ENCODE data around the gene CNTNAP2.
"Not testable (repeated sequence)": the region's sequence is repeated elsewhere in the genome, so short reads cannot be mapped to it uniquely, and the experiment has no call there.

Gene CNTNAP2

DNA sequence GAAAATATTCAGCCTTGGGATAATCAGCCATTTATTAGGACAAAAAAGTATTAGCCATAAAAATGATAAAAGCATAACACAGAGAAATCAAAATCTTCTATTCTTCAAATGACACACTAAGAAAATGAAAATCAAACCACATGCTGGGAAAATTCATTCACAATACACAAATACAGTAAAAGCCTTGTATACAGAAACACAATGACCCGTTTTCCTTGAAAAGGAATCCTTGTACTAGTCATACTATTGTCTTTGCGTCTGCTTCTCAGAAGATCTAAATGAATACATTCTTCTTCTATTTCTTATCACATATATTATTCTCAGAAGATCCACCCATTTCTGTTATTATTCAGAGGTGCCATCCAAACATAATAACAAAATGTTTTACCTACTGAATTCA is 749.1 kb downstream of the CNTNAP2 start:
- in situ Hi-C loops (cut with HindIII; ENCODE audit: low sequenced_read_pairs) = no loop called here

DNA sequence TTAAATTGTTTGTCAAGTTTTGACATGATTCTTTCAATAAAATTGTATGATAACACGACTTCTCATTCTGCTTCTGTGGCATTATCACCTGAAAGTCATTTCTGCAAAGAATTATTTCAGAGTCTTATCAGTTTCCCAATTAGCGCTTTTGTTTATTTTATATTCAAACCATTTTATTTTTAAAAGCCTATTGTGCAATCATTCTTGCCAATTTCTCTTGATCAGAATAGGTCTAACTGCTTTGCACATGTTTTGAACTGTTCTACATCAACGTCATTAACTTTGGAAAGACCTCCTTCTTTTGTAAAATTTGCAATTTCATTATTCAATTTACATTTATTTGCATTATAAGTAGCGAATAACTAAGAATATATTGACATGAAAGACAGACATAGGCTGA is 758.1 kb downstream of the CNTNAP2 start:
- in situ Hi-C loops (cut with HindIII; ENCODE audit: low sequenced_read_pairs) = no loop called here

DNA sequence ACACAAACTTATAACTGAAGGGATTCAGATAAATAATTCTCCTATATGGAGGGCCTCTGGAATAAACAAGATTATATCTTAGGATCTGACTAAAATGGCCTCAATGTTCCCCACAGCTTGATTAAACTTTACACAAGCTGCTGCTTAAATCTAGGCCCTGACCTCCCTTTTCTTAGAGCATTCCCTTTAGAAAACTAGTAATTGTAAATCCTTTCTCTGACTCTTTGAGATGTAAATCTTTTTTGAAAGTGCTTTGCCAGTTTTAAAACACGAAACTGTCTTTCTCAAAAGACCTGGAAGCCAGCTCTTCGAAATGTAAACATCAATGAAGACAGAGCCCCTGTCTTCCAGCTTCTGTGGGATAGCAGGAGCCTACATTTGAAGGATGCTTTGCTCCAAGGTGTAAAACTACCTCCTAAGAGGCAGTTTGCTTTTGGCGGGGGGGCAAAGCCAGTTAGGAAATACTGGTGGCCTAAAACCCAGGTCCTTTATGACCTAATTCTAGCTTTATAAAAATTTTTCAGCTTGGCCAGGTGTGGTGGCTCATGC is 758.7 kb downstream of the CNTNAP2 start:
- in situ Hi-C loops (cut with HindIII; ENCODE audit: low sequenced_read_pairs) = no loop called here

DNA sequence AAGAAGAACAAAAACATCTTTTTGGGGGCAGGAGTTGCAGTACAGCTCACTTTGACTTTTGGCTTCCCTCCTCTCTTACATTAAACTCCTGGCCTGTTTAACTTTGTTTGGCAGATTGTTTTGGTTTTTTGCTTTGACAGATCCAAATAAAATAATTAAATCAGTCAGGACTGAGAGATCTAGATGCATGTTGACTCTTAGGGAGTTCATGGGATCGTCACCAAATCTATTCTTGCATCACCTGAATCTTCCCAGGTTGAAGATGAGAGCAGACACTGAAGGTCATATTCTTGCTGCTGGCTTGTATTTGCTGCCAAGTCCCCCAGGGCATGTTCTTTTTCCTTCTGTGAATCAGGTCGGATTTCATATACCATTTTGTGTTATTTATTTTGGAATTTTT is 759.4 kb downstream of the CNTNAP2 start:
- in situ Hi-C loops (cut with HindIII; ENCODE audit: low sequenced_read_pairs) = no loop called here

DNA sequence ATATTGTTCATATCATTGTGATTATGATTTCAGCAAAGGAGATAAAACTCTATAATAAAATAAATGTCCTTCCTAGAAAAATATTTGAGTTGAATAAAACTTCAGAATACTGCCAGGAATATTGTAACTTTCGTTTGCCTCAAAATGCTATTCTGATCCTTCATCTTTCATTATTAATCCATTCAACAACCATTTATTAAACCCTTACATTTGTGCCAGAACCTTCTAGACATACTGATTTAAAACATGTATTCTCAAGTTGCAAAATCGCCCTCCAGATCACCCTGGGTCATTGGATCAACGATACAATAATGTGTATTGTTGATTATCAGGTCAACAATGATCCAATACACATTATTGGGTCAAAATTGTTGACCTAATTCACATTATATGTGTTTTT is 759.8 kb downstream of the CNTNAP2 start:
- in situ Hi-C loops (cut with HindIII; ENCODE audit: low sequenced_read_pairs) = no loop called here

DNA sequence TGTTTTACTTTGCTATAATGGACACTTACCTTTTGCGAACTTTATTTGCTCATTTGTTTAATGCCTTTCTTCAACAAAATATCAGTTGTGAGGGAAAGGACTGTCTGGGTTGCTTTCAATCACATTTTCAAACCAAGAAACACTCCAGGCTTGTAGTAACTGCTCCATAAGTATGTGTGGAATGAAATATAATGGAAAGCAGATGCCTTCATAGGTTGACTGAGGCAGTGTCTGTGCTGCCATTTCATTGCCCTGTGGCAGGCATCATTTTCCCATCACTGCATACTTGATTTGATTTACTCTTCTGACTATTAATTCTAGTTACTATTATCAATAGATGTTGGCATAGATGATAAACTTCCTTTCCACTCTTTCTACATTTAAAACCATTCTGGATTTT is 762.3 kb downstream of the CNTNAP2 start:
- in situ Hi-C loops (cut with HindIII; ENCODE audit: low sequenced_read_pairs) = no loop called here

DNA sequence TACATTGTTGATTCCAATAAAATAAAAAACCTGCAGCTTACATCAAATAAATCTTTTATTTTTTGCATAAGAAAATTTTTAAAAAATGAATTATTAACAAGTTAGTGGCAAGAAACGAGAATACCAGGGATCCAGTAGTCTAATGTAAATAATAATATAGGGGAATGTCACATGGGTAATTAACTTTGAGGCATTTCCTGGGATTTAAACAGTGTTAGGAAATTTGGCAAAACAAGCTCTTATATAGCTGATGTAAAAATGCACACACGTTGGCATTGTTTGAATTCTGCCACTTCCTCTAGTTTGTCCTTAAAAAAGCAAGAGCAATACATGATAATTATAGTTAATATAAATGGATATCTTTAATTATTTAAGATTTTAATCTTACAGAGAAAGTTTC is 768.6 kb downstream of the CNTNAP2 start:
- in situ Hi-C loops (cut with HindIII; ENCODE audit: low sequenced_read_pairs) = no loop called here

DNA sequence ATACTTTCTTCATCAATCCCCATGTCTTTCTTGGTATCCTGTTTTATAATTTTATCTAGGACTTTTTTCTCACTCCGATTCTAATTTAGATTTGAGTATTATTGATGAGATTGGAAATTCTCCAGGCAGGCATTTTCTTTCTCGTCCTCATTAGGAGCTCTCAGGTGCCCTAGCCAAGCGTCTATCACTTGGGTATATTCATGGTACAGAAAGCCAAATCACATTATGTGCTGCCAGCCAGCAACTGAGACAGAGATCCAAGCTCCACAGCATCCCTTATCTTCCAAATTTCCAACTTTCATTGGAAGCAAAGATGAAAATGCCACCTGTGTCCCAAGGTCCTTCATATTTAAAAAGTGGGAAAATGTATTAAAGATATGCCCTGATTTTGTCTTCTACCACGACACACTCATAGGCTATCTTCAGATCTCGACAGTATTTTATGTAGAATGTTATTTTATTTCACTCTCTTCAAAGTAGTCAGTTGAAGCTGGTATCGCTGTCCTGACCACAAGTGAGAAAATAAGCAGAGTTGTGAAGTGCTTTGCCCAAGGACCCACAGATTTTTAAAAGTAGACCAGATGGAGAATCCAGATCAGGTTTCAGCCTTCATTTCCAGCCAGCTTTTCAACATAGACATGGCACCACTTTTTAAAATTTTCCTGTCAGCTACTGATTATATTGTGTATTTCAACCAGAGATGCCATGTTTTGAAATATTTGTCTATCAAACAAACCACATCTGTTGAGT is 773.4 kb downstream of the CNTNAP2 start:
- in situ Hi-C loops (cut with HindIII; ENCODE audit: low sequenced_read_pairs) = no loop called here

DNA sequence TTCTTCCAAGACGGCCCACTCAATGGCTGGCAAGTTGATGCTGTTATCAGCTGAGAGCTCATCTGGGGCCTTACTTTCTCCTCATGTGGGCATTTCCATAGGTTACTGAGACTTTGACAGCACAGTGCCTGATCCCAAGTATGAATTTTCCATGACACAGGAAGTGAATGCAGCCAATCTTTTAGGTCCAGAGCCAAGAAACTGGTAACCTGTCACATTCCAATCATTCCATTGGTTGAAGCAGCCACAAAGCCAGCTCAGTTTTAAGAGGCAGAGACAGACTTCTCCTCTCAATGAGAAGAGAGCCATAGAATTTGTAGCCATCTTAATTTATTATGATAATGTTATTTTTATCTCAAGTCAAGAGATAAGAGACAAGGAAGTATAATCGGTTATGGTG is 775.5 kb downstream of the CNTNAP2 start:
- in situ Hi-C loops (cut with HindIII; ENCODE audit: low sequenced_read_pairs) = no loop called here

DNA sequence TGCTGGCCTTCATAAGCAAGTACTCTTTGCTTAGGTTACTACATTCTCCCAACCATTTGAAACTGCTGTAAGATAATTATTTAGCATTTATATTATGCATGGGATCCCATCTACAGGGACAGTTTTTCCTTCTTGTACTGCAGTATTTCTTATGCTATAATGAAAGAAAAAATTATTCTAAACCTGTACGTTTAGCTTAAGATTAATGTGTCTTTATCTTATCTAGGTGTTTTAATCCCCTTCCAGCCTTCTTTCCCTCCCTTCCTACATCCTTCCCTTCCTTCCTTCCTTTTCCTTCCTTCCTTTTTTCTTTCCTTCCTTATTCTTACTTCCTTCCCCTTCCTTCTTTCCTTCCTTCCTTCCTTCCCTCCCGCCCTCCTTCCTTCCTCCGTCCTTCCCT is 778.3 kb downstream of the CNTNAP2 start:
- in situ Hi-C loops (cut with HindIII; ENCODE audit: low sequenced_read_pairs) = no loop called here

DNA sequence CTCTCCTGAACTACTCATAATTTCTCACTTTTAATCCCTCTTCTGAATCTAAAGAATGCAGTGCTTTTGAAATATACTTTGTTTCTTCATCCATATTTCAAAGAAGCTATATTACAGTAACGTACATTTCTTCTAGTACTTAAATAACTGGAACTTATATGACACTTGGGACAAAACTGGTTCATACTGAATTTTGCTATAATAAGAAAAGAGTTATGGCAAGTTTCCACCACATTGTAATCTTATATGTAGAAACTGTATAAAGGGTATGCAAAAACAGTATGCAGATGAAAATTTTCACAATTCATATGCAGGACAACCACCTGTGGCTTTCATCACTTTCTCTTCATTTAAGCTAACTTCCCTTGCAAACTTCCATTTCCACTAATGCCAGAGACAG is 785.7 kb downstream of the CNTNAP2 start:
- in situ Hi-C loops (cut with HindIII; ENCODE audit: low sequenced_read_pairs) = no loop called here

DNA sequence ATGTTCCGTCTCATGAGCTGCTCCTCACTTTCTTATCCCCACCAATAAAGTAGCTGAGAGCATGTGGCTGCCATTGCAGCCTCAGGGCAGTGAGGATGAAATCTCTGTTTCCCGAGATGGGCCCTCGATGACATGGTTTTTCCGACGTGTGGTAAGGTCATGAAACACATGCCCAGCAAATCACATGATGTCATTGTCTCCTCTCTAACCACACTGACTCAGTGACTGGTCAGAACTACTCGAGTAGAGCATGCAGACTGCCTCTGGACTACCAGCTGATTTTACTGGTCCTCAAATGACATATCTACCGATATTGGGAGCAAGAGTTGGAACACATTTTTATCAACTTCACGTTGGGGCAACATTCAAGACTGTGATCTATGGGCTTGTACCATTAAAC is 786.1 kb downstream of the CNTNAP2 start:
- in situ Hi-C loops (cut with HindIII; ENCODE audit: low sequenced_read_pairs) = no loop called here

DNA sequence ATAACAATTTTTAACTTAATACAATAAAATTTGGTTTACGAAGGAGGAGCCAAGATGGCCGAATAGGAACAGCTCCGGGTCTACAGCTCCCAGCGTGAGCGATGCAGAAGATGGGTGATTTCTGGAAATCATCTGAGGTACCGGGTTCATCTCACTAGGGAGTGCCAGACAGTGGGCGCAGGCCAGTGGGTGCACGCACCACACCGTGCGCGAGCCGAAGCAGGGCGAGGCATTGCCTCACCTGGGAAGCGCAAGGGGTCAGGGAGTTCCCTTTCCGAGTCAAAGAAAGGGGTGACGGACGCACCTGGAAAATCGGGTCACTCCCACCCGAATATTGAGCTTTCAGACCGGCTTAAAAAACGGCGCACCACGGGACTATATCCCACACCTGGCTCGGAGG is 789.1 kb downstream of the CNTNAP2 start:
- in situ Hi-C loops (cut with HindIII; ENCODE audit: low sequenced_read_pairs) = not testable (repeated sequence)

DNA sequence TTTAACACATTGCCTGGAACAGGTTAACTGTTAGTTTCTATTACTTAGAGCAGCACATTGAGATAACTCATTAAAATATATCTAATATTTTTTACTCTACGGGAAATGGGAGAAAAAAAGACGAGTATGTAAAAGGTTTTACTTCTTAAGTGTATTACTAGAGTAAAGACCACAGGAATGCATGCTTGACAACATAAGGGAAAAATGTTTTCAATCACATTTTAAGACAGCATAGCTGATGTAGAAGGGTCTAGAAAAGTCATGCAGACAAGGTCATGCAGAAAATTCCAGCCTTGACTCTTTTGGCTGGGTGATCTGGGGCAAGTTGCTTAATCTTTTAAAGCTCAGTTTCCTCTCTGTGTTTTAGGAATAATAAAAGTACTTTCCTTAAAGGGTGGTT is 806.2 kb downstream of the CNTNAP2 start:
- in situ Hi-C loops (cut with HindIII; ENCODE audit: low sequenced_read_pairs) = no loop called here

DNA sequence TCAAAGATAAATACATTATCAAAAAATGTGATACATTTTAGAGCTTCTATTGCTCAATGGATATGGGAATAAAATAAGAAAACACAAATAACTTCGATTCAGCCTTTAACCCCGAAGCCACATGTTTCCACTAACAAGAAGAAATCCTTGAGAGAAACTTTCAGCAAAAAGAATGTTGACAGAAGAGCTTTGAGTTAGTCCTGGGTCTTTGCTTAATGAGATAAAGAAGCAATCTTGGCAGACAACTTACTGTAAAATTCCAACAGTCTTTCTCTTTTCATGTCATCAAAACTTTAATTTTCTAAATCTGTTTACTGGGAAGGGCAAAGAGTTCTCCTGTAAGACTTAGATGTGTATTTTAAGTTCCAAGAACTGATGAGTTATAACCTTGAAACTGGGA is 810.2 kb downstream of the CNTNAP2 start:
- in situ Hi-C loops (cut with HindIII; ENCODE audit: low sequenced_read_pairs) = no loop called here

DNA sequence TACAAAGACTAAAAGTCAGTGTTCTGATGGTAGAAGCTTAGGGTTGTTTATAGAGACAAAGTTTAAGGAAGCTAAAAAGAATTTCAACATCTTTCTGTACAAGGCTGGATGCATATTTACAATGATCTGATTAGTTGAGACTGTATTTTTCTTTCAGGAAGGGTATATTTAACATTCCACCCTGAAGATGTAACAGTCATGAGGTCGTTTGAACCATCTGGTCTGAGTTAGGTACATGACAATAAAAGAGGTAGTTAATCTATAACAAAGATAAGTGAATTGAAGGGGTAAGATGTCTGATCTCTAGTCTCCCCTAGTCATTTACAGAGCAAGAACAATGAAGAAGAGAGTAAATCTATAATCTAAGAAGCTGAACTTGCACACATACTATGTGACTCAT is 821.2 kb downstream of the CNTNAP2 start:
- in situ Hi-C loops (cut with HindIII; ENCODE audit: low sequenced_read_pairs) = no loop called here

DNA sequence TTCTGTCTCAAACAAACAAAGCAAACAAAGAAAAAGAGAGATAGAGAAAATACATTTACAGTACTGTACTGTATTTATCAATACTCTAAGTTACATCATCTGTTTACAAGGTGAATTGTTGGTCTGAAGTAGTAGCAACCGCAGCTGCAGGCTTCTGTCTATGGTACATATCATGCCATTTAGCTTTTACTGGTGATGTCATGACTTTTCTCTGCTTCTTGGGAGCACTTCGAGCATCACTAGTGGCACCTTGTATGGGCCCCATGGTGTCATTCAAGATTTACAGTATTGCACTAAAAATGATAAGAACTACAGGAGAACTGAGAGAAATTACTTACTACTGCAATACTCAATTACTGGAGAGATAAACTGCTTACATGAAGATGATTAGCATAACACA is 826.9 kb downstream of the CNTNAP2 start:
- in situ Hi-C loops (cut with HindIII; ENCODE audit: low sequenced_read_pairs) = no loop called here

DNA sequence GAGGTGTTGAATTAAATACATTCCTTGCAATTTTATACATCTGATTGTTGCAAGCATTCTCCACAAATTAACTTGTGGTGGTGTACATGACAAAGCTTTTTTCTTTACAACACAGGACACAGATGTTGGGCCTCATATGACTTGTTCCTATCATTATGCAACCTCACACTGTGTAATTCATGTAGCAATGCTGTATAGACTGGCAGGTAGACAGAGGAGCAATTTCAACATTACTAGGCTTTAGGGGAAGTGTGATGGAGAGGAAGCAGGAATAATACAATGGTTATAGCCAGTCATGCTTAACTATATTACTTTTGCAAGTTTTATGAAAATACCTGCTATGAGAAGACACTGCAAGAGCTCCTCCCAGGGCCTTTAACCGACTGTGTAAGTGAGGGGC is 832.1 kb downstream of the CNTNAP2 start:
- in situ Hi-C loops (cut with HindIII; ENCODE audit: low sequenced_read_pairs) = no loop called here

DNA sequence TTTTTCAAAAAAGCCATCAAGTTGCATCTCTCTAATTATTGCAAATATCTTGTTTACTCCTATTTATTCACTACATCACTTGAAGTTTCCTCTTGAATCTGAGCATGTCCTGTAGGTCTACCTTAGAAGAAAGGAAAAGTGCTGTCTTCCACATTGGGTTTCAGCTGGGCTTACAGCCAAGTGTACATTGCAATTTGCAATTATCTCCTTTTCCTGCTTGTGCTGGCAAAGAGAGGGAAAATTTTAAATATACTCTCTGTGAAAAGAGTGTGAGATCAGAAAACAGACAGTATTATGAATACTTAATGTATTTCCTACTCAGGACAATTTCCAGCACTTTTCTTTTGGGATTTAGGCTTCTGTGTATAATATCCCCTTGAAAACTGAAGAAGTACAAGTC is 839.7 kb downstream of the CNTNAP2 start:
- in situ Hi-C loops (cut with HindIII; ENCODE audit: low sequenced_read_pairs) = no loop called here

DNA sequence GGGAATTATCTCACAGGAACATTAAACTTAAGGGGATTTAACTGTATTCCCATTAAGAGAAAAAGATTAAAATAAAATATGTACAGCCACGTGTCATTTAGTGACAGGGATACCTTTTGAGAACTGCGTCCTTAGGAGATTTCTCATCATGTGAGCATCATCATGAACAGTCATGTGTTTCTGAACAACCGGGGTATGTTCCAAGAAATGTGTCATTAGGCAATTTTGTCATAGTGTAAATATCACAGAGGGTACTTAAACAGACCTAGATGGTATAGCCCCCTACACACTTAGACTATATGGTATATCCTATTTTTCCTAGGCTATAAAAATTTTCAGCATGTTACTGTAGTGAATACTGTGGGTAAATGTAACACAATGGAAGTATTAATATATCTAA is 840.3 kb downstream of the CNTNAP2 start:
- in situ Hi-C loops (cut with HindIII; ENCODE audit: low sequenced_read_pairs) = no loop called here

DNA sequence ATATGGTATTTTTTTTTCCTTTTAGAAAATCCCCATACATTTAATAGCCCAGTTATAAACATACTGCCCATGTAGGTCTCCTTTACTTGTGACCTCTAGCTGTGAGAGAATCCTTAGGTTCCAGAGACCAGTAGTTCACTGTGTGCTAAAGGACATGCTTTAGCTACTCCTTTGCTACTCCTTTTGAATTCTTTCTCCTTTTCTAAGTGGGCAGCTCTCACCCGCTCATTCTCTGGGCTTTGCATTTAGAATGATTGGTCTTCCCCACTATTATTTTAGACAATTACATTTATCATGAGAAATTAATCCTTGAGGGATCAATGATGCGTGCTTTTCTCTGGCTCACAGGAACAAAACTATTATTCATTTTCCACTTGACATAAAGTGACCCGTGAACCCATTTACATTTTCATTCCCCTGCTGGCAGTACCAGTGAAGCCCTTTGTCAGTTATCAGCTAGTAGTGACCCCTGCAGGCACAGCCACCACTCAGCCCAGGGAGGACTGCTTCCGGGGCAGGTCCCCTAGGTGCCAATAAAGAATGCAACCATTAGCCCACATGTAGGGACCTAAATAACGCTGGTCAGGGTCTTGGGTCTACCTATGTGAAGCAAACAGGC is 844.3 kb downstream of the CNTNAP2 start:
- in situ Hi-C loops (cut with HindIII; ENCODE audit: low sequenced_read_pairs) = no loop called here

DNA sequence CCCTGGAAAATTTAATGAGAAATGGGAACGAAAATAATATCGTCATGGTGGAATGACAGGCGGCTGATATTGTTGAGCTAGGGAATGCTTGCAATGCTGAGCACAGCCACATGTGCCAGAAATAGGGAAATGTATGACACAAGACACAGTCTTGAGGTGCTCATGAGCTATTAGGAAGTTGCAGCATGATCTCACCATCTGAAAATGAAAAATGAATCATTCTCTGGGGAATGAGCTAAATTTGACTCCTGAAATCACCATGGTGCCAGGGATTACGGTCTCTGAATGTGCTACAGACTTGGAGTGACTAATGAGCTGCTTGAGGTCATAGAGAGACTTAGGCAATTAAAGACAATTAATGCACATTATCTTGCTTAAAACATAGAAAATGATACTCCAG is 845.0 kb downstream of the CNTNAP2 start:
- in situ Hi-C loops (cut with HindIII; ENCODE audit: low sequenced_read_pairs) = no loop called here

DNA sequence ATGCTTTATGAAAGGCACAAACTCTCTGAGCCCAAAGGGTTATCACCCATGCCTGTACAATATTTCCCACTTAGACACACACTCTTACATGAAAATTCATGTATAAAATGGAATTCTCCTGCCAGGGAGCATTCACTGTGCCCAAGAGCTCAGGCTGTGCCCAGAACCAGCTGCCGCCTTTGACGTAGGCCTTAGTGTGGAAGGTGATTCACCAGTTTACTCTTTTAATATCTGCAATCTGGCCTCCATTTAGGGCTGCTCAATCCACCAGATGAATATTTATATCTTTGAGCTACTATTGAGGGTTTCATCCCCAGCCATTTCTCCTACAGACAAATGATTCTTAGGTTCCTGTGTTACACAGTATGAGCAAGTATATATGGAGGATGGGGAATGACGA is 849.7 kb downstream of the CNTNAP2 start:
- in situ Hi-C loops (cut with HindIII; ENCODE audit: low sequenced_read_pairs) = no loop called here
